ENCODE results near the gene MS4A15.

GRCh38 chr11:60788401-60789125 lies 31.9 kb downstream of the MS4A15 start:
- no peak for TF ChIP-seq POLR2A (IDR thresholded peaks at IDR 0.05)
- TF ChIP-seq, protein P1, sequence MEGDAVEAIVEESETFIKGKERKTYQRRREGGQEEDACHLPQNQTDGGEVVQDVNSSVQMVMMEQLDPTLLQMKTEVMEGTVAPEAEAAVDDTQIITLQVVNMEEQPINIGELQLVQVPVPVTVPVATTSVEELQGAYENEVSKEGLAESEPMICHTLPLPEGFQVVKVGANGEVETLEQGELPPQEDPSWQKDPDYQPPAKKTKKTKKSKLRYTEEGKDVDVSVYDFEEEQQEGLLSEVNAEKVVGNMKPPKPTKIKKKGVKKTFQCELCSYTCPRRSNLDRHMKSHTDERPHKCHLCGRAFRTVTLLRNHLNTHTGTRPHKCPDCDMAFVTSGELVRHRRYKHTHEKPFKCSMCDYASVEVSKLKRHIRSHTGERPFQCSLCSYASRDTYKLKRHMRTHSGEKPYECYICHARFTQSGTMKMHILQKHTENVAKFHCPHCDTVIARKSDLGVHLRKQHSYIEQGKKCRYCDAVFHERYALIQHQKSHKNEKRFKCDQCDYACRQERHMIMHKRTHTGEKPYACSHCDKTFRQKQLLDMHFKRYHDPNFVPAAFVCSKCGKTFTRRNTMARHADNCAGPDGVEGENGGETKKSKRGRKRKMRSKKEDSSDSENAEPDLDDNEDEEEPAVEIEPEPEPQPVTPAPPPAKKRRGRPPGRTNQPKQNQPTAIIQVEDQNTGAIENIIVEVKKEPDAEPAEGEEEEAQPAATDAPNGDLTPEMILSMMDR (IDR thresholded peaks at IDR 0.05) = no peak
